GM12892 (cell line): ENCODE data around the gene ADM5. TPM values are rescaled to one million over a fixed set of nuclear protein-coding genes. Genes with fewer than 3 reads are reported as not detected.

Source experiments
- DNase-seq: peaks from one replicate; pipeline ENCODE4 v3.0.0; 2011; ENCODE audit not compliant: insufficient read length
- FAIRE-seq: peaks from 2 replicates; lab custom pipeline; 2011; peaks lifted over from hg19 to GRCh38; lab: Jason Lieb, UNC
- POLR2A ChIP-seq: IDR thresholded peaks from 2 replicates; pipeline ENCODE4 v1.6.1; 2011; ENCODE audit warnings: low read depth, low read length, control low read depth
- POLR2AphosphoS5 ChIP-seq: IDR thresholded peaks from 2 replicates; pipeline ENCODE4 v1.6.1; 2011; ENCODE audit warnings: low read depth, low read length, control low read depth
- TAF1 ChIP-seq: IDR thresholded peaks from 2 replicates; pipeline ENCODE4 v1.6.1; 2011; ENCODE audit warnings: low read depth, mild to moderate bottlenecking, control low read depth, low read length, borderline replicate concordance
- polyA plus RNA-seq: library from polyadenylated mRNA; unstranded; fragments of >200 nt; gene quantifications from one replicate; pipeline ENCODE4 v1.2.1, GENCODE V29; 2012; ENCODE audit warnings: missing spikeins, inconsistent platforms; ENCODE audit not compliant: missing spikeins

ADM5 gene, protein sequence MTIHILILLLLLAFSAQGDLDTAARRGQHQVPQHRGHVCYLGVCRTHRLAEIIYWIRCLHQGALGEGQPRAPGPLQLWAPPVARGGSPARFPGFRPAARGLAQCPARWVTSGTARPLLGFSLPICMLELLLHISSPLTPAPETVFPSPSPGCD
- polyA plus RNA-seq = 0.68 TPM

DNA sequence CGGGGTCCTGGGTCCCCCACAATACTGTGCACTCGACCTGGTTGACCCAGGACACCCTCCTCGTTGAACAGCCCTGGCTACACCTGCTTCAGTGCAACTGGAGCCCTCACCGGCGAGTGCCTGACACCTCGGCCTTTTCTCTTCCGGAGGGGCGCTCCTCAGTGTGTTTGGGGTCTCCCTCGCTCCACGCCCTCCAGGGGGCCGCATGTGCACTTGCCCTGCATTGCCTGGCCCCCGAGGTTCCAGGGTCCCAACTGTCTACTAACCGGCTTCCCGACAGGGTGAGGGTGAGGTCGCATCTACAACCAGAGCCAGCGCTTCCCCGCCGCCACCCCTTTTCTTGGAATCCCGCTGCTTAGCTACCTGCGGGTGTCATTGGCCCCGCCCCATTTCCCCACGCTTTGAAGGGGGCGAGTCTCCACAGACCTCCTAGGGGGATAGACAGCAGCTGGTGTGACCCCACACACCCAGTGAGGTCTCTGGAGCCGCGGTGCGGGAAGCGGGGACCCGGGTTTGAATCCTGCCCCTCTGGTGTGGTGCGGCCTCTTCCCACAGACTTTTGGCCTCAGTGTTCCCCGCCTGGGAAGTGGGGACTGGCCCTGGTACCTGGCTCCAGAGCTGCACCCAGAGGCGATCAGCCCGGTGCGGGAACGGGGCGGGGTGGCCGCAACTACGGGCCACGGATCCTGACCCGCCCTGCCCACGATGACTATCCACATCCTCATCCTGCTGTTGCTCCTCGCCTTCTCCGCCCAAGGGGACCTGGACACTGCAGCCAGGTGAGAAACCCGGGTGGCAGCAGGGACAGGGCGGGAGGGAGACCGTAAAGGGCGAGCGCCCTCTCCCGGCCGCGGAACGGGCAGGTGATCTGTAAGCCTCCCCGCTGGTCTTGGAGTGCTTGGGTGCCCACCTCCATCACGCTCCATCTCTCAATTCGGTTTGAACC lies at the start of gene ADM5:
ADM5 (plus strand) TSS at position 462 of the 946 bp plus-strand sequence; CDS start at position 706, 244 bp downstream.
- no peak for FAIRE-seq

DNA sequence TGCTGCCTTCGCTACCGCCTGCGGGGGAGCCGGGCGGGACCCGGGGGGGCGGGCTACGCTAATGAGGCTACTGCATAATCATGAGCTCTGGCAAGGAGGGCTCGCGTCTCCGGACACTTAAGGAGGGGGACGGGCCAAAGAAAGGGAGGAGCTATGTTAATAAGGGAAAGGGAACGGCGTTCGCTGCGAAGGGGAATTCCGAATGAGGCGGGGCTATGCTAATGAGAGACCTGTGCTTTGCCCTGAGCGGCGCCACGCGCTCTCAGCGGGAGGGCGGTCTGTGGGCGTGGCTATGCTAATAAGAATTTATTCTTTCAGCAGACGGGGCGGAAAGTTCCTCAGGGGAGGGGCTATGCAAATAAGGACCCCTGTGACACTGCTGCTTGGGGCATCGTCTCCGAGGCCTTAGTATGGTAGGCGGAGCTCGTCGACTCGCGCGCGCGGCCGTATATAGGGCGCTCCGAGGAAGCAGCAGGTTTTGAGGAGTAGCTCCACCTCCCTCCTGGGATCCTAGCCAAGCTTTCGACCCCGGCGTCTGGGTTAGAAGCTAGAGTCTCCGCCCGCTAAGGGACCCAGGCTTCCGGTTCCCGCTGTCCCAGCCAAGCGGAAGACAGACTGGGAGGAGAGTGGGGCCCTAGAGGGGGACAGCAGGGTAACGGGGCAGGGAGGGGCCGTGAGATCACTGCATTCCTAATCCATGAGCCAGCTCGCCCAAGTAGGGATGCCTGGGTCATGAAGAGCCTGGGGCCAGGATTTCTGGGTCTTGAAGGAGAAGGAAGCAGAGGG lies 49.1 kb upstream of the ADM5 start, which contains the start of gene RRAS:
RRAS (minus strand) TSS at position 31 of the 786 bp plus-strand sequence. CDS start 45 bp downstream, outside the sequence.
- FAIRE-seq = peak; percentile 99
- peak; percentile 96 for DNase-seq
- TF ChIP-seq TAF1 (peak; percentile 64; the same call in 1 of the 2 replicates), POLR2A (peak; percentile 86), POLR2AphosphoS5 (peak; percentile 84)

More for the DNA sequence above, at the start of gene ADM5:
- DNase-seq = peak; percentile 49
- TF ChIP-seq POLR2AphosphoS5 (no peak), TAF1 (no peak), POLR2A (peak; percentile 28; the same call in 1 of the 2 replicates)

DNA sequence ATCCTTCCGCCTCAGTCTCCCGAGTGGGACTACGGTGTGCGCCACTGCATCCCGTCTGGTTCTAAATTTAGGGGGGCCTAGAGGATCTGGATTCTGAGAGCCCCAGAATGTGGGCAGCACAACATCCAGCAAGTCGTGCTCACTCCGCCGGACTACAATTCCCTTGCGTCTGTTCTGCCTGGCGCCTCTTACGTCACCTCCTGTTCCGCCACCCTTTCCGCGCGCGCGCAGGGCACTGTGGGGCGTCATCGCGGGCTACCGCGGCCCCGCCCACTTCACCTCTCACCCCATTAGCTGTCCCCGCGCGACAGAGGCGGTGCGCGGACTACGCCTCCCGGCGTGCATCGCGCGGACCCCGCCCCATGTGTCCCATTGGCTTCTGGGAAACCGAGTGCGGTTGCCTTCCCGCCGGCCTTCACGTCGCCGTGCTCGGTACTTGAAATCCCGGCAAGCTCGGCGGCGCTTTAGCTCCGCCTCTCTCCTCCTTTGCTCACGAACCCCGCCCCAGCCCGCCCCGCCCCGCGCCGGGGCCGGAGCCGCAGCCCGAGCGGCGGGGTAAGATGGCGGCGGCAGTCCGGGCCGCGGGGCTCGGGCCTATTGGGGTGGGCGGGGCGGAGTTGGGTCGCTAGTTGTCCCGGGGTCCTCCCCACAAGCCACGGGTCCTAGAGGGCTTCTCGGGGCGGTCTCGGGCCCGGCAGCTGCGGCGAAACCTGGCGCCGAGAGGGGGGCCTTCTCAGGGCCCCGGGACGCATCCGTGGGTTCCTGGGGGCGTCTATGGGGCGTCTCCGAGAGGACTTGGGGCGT lies 47.5 kb upstream of the ADM5 start, which contains the start of gene SCAF1:
SCAF1 (plus strand) TSS at position 522 of the 804 bp plus-strand sequence. CDS start 2,818 bp downstream, outside the sequence.
- peak; percentile 99 for FAIRE-seq
- peak; percentile 94 for DNase-seq
- TF ChIP-seq POLR2AphosphoS5 (no peak), POLR2A (peak; percentile 46; the same call in 1 of the 2 replicates), TAF1 (peak; percentile 24; the same call in 1 of the 2 replicates)

DNA sequence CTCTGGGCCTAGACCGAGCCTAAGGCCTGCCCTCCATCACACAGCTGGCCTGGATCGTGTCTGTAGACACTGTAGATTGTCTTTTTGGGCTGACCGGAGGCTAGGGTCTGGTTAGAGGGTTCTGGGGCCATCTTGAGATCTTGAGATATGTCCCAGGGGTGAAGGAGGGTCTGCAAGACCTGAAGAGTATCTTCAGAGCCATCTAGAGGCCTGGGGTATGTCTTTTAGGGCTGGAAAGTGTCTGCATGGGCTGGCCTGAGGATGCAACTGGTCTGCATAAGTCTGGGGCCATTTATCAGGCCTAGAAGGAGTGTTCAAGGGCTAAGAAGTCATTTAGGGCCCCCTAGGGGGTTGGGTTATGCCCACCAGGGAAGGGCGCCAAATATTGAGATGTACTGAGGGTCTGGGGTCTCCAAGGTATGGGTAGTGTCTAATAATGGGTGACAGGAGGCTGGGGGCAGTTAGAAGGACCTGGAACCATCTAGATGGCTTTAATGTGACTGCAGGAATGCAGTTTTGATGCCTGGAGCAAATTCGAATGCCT lies 46.8 kb upstream of the ADM5 start:
- FAIRE-seq (peak; percentile 72), DNase-seq (no peak)
- TF ChIP-seq POLR2AphosphoS5 = no peak

DNA sequence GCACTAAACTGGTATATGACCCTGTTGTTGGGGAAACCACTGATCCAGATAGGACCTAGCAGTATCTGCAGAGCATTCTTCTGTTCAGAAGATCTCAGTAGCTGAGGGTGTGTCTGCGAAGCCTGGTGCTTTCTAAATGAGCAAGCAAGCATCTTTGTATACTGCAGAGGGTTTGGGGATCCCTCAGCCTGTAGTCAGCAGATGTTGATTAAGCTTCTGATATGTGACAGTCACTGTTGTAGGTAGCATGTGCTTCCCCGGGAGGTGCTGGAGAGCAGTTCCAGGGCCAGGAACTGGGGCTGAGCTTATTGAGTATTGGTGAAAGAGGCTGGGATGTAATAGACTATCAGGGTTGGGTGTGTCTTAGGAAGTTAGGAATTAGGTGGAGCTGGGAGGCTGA lies 45.9 kb upstream of the ADM5 start:
- DNase-seq = no peak
- peak; percentile 38 for FAIRE-seq
- TF ChIP-seq POLR2AphosphoS5 = no peak

DNA sequence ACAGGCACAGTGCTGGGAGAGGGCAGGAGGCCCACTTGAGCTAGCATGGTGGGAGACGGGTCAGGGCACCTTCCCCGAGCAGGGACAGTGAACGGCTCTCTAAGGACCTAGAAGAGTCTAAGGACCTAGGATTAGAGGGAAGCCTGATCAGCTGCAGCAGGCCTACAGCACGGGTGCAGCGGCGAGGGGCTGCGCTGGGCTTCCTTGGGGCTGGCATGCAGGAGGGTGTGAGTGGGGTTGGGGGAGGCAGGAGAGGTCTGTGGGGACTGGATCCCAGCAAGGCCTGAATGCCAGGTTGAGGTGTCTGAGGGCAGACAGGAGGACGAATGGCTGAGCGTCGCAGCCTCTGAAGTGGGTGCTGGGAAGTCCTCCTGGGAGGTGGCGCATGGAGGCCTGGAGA lies 43.8 kb upstream of the ADM5 start:
- FAIRE-seq = no peak
- TF ChIP-seq POLR2A = no peak
- no peak for TF ChIP-seq TAF1
- TF ChIP-seq POLR2AphosphoS5 = no peak
- DNase-seq = no peak

DNA sequence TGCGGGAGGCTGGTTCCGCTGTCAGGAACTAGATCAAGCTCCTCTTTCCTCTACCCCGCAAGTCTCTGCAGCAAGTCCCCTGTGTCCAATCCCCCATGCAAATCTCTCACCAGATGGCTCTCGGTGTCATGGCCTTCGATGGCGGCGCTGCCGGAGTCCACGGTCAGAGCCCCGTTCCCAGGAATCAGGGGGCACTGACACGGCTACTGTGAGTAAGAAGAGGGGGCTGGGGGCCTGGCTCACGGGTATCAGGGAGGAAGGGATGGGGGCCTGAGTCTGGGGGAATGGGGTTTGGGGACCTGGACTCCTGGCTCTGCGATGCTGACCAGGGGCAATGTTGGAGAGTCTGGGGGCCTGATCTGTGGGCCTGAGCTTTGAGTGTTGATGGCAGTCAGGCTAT lies 43.4 kb upstream of the ADM5 start:
- FAIRE-seq (no peak), DNase-seq (no peak)

DNA sequence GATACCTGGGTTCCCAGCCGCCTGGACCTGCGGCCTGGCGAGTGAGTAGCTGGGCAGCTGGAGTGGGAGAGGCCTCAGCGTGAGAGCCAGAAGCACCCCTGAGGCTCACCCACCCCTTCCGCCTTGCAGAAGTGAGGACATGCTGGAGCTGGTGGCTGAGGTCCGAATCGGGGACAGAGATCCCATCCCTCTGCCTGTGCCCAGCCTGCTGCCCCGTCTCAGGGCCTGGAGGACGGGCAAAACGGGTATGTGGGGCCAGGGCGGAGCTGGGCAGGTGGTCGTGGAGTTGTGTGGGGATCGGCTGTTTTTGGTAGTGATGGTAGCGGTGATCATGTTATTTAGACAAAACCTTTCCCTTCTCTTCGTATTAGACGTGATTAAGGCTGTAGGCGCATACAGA lies 42.8 kb upstream of the ADM5 start:
- DNase-seq (no peak), FAIRE-seq (no peak)
- TF ChIP-seq POLR2A (no peak), TAF1 (no peak), POLR2AphosphoS5 (no peak)

More for the DNA sequence above, 43.4 kb upstream of the ADM5 start:
- TF ChIP-seq POLR2AphosphoS5 (no peak), POLR2A (no peak), TAF1 (no peak)

DNA sequence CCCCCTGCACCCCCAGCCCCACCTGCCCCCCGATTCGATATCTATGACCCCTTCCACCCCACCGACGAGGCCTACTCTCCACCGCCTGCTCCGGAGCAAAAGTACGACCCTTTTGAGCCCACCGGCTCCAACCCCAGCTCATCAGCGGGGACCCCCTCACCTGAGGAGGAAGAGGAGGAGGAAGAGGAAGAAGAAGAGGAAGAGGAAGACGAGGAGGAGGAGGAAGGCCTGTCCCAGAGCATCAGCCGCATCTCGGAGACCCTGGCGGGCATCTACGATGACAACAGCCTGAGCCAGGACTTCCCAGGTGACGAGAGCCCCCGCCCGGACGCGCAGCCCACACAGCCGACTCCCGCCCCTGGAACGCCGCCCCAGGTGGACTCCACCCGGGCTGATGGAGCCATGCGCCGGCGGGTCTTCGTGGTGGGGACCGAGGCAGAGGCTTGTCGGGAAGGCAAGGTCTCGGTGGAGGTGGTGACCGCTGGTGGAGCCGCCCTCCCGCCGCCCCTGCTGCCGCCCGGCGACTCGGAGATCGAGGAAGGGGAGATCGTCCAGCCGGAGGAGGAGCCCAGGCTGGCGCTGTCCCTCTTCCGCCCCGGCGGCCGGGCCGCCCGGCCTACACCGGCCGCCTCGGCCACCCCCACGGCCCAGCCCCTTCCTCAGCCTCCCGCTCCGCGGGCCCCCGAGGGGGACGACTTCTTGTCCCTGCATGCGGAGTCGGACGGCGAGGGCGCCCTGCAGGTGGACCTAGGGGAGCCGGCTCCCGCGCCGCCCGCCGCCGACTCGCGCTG lies 38.2 kb upstream of the ADM5 start:
- TF ChIP-seq TAF1 (no peak), POLR2AphosphoS5 (no peak)
- DNase-seq (no peak), FAIRE-seq (no peak)

DNA sequence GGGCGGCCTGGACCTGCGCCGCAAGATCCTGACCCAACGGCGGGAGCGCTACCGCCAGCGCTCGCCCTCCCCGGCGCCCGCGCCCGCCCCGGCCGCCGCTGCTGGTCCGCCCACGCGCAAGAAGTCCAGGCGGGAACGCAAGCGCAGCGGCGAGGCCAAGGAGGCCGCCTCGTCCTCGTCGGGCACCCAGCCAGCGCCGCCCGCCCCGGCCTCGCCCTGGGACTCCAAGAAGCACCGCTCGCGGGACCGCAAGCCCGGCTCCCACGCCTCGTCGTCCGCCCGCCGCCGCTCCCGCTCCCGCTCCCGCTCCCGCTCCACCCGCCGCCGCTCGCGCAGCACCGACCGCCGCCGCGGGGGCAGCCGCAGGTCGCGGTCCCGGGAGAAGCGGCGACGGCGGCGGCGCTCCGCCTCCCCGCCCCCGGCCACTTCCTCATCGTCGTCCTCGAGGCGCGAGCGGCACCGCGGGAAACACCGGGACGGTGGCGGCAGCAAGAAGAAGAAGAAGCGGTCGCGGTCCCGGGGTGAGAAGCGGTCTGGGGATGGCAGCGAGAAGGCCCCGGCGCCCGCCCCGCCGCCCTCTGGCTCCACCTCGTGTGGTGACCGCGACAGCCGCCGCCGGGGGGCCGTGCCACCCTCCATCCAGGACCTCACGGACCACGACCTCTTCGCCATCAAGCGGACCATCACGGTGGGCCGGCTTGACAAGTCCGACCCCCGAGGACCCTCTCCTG lies 37.4 kb upstream of the ADM5 start:
- no peak for DNase-seq
- TF ChIP-seq TAF1 (no peak), POLR2A (no peak), POLR2AphosphoS5 (no peak)
- no peak for FAIRE-seq
